Kidney (tissue), 14 donors: ENCODE measurements around the gene COPS2. TPM values are rescaled to one million over a fixed set of nuclear protein-coding genes. Genes with fewer than 3 reads are reported as not detected.

Experiments used
- DNase-seq, 5 donors: peaks; one replicate each; pipeline ENCODE4 v3.0.0-alpha.2; 2013 to 2020
- FAIRE-seq: peaks from 2 replicates; lab custom pipeline; 2012; peaks lifted over from hg19 to GRCh38; lab: Jason Lieb, UNC
- H3K27ac ChIP-seq, 2 donors: one replicate each; pipeline ENCODE4 v1.7.0; 2013; ENCODE audit warnings: low read depth in 2 of 2, low read length in 2 of 2, inconsistent platforms in 1 of 2
- H3K27me3 ChIP-seq: one replicate; pipeline ENCODE4 v1.7.1; 2013; ENCODE audit warnings: low read length, inconsistent platforms; ENCODE audit not compliant: control insufficient read depth, insufficient read depth
- H3K36me3 ChIP-seq, 3 donors: one replicate each; pipeline versions ENCODE4 v1.7.0 to v1.7.1; 2013; ENCODE audit warnings: low read length in 3 of 3, control low read depth in 1 of 3, inconsistent platforms in 1 of 3; ENCODE audit not compliant: insufficient read depth in 3 of 3, control insufficient read depth in 2 of 3
- H3K4me1 ChIP-seq, 3 donors: one replicate each; pipeline versions ENCODE4 v1.7.0 to v1.7.1; 2013; ENCODE audit warnings: low read length in 3 of 3, inconsistent platforms in 1 of 3, low read depth in 1 of 3; ENCODE audit not compliant: control insufficient read depth in 2 of 3, insufficient read depth in 2 of 3
- H3K4me3 ChIP-seq, 3 donors: one replicate each; pipeline versions ENCODE4 v1.7.0 to v1.8.1; 2013; ENCODE audit warnings: low read length in 3 of 3, control low read depth in 1 of 3, inconsistent platforms in 1 of 3
- H3K9ac ChIP-seq, 3 donors: one replicate each; pipeline versions ENCODE4 v1.7.0 to v1.7.1; 2013; ENCODE audit warnings: low read length in 3 of 3, control low read depth in 1 of 3, inconsistent platforms in 1 of 3
- H3K9me3 ChIP-seq, 3 donors: one replicate each; pipeline versions ENCODE4 v1.7.0 to v1.7.1; 2013; ENCODE audit warnings: low read length in 3 of 3, control low read depth in 1 of 3, inconsistent platforms in 1 of 3; ENCODE audit not compliant: control insufficient read depth in 2 of 3, insufficient read depth in 1 of 3
- CTCF ChIP-seq: IDR thresholded peaks from 3 replicates; pipeline ENCODE4 v1.5.1; 2012; ENCODE audit warnings: mild to moderate bottlenecking, moderate library complexity, borderline replicate concordance; ENCODE audit not compliant: insufficient read depth; ENCODE audit errors: extremely low read depth
- intact Hi-C: fragments of 100-400 bp; cut with DNase I; formaldehyde crosslinking; loops from one replicate; pipeline ENCODE4 v1.11.1; 2022
- polyA plus RNA-seq: library from polyadenylated mRNA; stranded (reverse); fragments of 350-450 nt; fragmentation: Illumina TruSeq; extraction: RNeasy Lipid Tissue Mini Kit (QIAGEN cat#74804); gene quantifications from one replicate; pipeline ENCODE4 v1.2.3, GENCODE V29; 2014; ENCODE audit warnings: low read depth, low replicate concordance; ENCODE audit not compliant: insufficient read depth
- total RNA-seq: library from RNA; stranded (reverse); fragmentation: NEBNext Ultra II Directional; extraction: Animal tissue kit (Norgen Biotek cat#: 25700); gene quantifications from one replicate; pipeline ENCODE4 v1.2.1, GENCODE V29; 2021
- donor health status: control.
- donor health status: control.
- donor health status: control.
- donor health status: control.
- donor health status: control.
- donor health status: DM: yes; HTN: yes; CAD: no.
- donor health status: Normal renal cell carcinoma (clear cell type).

Gene COPS2
- total and polyA plus RNA-seq, 2 donors from 2014 or later = 42.6 to 60.1 TPM

- Histone ChIP-seq H3K4me3 (peak overlapping the region; percentile 95 to 100 (median 99)), H3K4me1 (peaks cover 0 to 10% (median 0%) of the 10 kb centered on the region in 3 donors), H3K27me3 (no peaks in the 10 kb centered on the region), H3K9ac (peak overlapping the region; percentile 73 to 99 (median 99)), H3K9me3 (no peaks in the 10 kb centered on the region), H3K27ac (no peak overlapping the region), H3K36me3 (peaks cover 0 to 2% (median 0%) of the 10 kb centered on the region in 3 donors)
- intact Hi-C loops = no loop called here
- DNase-seq (no peak), FAIRE-seq (no peak)
- no peak for TF ChIP-seq CTCF
Measured at GRCh38 chr15:49154359-49154758, 1.0 kb downstream of the COPS2 start.

- intact Hi-C loops = no loop called here
- no peak for FAIRE-seq
Measured at GRCh38 chr15:49152552-49153312, 2.7 kb downstream of the COPS2 start.

GRCh38 chr15:49151831-49152230 lies 3.6 kb downstream of the COPS2 start:
- Histone ChIP-seq H3K9me3 (no peaks in the 10 kb centered on the region), H3K9ac (no peak overlapping the region), H3K4me3 (no peak overlapping the region), H3K27ac (no peak overlapping the region), H3K27me3 (no peaks in the 10 kb centered on the region), H3K4me1 (peaks cover 0 to 10% (median 0%) of the 10 kb centered on the region in 3 donors), H3K36me3 (peaks cover 0 to 2% (median 0%) of the 10 kb centered on the region in 3 donors)
- DNase-seq (no peak), FAIRE-seq (no peak)
- intact Hi-C loops = no loop called here
- TF ChIP-seq CTCF = no peak

More at GRCh38 chr15:49152552-49153312, 2.7 kb downstream of the COPS2 start:
- Histone ChIP-seq H3K27ac (no peak overlapping the region), H3K9ac (no peak overlapping the region), H3K4me3 (no peak overlapping the region), H3K27me3 (no peaks in the 10 kb centered on the region), H3K9me3 (no peaks in the 10 kb centered on the region), H3K4me1 (peaks cover 0 to 10% (median 0%) of the 10 kb centered on the region in 3 donors), H3K36me3 (peaks cover 0 to 2% (median 0%) of the 10 kb centered on the region in 3 donors)
- TF ChIP-seq CTCF = no peak
- no peak for DNase-seq
